IPS DF 6.9 (cell line): ENCODE results near the gene AOAH.
"Not testable (repeated sequence)": the region's sequence is repeated elsewhere in the genome, so short reads cannot be mapped to it uniquely, and the experiment has no call there.

Source experiments
- DNase-seq: peaks from one replicate; pipeline ENCODE4 v3.0.0-alpha.2; 2013; ENCODE audit warnings: low read depth, low spot score
- H3K27ac ChIP-seq: one replicate; pipeline ENCODE4 v1.5.1; 2013; ENCODE audit warnings: low read length, control low read depth
- H3K27me3 ChIP-seq: 2 replicates; pipeline ENCODE4 v1.6.1; 2013; ENCODE audit warnings: mild to moderate bottlenecking, low read length; ENCODE audit not compliant: control insufficient read depth, insufficient read depth
- H3K36me3 ChIP-seq: 2 replicates; pipeline ENCODE4 v1.6.1; 2013; ENCODE audit warnings: low read length; ENCODE audit not compliant: control insufficient read depth, insufficient read depth
- H3K4me1 ChIP-seq: 2 replicates; pipeline ENCODE4 v1.6.1; 2013; ENCODE audit warnings: low read length; ENCODE audit not compliant: control insufficient read depth, insufficient read depth
- H3K4me3 ChIP-seq: 2 replicates; pipeline ENCODE4 v1.5.1; 2013; ENCODE audit warnings: mild to moderate bottlenecking, low read length
- H3K9me3 ChIP-seq: 2 replicates; pipeline ENCODE4 v1.6.1; 2013; ENCODE audit warnings: low read length, inconsistent platforms; ENCODE audit not compliant: control insufficient read depth, insufficient read depth
- WGBS: extraction: QIAGEN DNeasy Blood & Tissue Kit; methylation state at CpG from one replicate; pipeline ENCODE4 v1.1.7; 2013; ENCODE audit warnings: mixed read lengths, missing lambda C conversion rate; ENCODE audit not compliant: insufficient read length, insufficient coverage; 5-methylcytosine and 5-hydroxymethylcytosine counted together

The AOAH gene

DNA sequence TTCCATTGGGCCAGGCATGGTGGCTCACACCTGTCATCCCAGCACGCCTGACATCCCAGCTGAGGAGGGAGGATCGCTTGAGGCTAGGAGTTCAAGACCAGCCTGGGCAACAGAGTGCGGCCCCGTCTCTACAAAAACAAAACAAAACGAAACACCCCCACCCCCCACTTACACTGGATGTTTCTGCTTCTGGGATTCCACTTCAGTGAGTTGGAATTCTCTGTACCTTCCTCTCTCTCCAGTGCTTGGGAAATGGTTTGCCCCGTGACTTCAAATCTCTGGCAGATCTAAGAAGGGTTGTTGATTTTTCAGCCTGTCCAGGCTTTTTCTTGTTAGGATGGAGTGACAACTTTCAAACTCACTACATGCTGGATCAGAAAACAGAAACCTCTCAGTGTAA is 227.7 kb downstream of the AOAH start:
- H3K4me3 ChIP-seq, result no peak overlapping the region
- H3K4me1 ChIP-seq, result peaks cover 2% of the 10 kb centered on the region; the same call in 1 of the 2 replicates
- H3K36me3 ChIP-seq, result no peaks in the 10 kb centered on the region
- no peak overlapping the region for H3K27ac ChIP-seq
- H3K9me3 ChIP-seq, result no peaks in the 10 kb centered on the region
- no CpG with 5 or more reads among the region's 6 CpGs for WGBS
- H3K27me3 ChIP-seq, result no peaks in the 10 kb centered on the region
- DNase-seq, result no peak

DNA sequence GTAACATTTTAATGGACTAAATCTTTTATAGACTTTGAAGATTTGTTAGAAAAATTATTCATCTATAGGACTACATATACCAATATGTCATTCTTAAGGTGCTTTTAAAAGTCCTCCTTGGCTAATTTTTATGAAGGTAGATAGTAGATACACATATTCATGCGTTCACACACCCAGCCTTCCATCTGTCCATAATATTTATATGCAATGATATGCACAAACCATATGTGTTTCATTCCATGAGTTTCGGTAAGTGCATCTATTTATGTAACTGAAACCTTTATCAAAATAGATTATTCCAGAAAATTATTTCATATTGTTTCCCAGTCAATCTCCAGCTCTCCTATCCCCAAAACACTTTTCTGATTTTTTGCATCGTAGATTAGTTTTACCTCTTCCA is 233.0 kb downstream of the AOAH start:
- H3K9me3 ChIP-seq, result no peaks in the 10 kb centered on the region
- DNase-seq, result no peak
- H3K27me3 ChIP-seq, result no peaks in the 10 kb centered on the region
- no peak overlapping the region for H3K27ac ChIP-seq
- H3K4me1 ChIP-seq, result no peaks in the 10 kb centered on the region
- no peak overlapping the region for H3K4me3 ChIP-seq
- no peaks in the 10 kb centered on the region for H3K36me3 ChIP-seq
- no CpG with 5 or more reads among the region's 3 CpGs for WGBS

DNA sequence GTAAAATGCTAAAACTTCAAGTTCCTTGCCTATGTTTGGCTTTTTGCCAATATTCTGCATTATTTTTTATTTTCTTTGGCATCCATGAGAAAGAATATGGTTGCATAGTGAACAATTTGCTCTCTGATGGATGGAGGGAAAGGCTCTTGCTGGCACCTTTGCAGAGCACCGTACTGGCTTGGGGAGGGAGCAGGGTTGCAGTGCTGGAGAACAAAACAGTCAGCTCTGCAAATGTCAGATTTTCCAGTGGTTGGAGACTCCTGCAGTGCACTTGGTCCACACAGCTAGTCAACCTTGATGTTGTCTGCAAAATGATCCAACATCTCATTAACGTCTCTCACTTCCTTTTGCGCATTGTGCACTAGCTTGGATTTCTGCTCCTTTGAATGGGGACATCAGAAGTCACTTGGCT is 233.9 kb downstream of the AOAH start:
- Histone ChIP-seq H3K4me1 (no peaks in the 10 kb centered on the region), H3K4me3 (no peak overlapping the region), H3K27me3 (no peaks in the 10 kb centered on the region), H3K36me3 (no peaks in the 10 kb centered on the region), H3K27ac (no peak overlapping the region), H3K9me3 (no peaks in the 10 kb centered on the region)
- DNase-seq, result no peak
- WGBS, result no CpG with 5 or more reads among the region's 3 CpGs

DNA sequence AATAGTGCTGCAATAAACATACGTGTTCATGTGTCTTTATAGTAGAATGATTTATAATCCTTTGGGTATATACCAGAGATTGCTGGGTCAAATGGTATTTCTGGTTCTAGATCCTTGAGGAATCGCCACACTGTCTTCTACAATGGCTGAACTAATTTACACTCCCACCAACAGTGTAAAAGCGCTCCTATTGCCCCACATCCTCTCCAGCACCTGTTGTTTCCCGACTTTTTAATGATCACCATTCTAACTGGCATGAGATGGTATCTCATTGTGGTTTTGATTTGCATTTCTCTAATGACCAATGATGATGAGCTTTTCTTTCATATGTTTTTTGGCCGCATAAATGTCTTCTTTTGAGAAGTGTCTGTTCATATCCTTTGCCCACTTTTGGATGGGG is 235.6 kb downstream of the AOAH start:
- not testable (repeated sequence) for H3K27ac ChIP-seq, H3K27me3 ChIP-seq, DNase-seq, H3K4me1 ChIP-seq, H3K36me3 ChIP-seq, H3K9me3 ChIP-seq, H3K4me3 ChIP-seq
- WGBS, result no CpG with 5 or more reads among the region's 5 CpGs

DNA sequence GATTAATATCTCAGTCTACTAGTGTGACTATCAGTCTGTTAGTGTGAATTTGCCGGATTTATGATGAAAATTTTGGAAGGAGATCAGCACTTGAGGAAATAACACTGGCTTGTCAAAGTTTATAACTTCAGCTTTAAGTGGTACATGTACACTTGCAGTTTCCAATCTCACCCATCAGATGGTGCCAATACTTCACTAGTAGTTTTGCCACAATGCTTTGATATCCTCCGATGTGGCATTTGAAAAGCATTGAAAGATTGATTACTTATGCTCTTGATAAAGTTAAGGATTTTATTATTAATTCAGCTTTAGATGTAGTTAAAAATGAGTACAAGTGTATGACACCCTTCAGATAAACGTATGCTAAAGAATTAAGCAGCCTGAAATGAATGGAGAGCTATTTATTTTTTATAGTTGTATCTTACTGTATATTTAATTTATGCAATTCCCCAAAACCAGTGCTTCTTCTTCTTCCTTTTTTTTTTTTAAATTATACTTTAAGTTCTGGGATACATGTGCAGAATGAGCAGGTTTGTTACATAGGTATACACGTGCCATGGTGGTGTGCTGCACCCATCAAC is 236.4 kb downstream of the AOAH start:
- Histone ChIP-seq H3K27me3 (no peaks in the 10 kb centered on the region), H3K9me3 (no peaks in the 10 kb centered on the region), H3K4me3 (no peak overlapping the region), H3K27ac (no peak overlapping the region), H3K4me1 (no peaks in the 10 kb centered on the region), H3K36me3 (no peaks in the 10 kb centered on the region)
- no CpG with 5 or more reads among the region's 4 CpGs for WGBS
- no peak for DNase-seq

DNA sequence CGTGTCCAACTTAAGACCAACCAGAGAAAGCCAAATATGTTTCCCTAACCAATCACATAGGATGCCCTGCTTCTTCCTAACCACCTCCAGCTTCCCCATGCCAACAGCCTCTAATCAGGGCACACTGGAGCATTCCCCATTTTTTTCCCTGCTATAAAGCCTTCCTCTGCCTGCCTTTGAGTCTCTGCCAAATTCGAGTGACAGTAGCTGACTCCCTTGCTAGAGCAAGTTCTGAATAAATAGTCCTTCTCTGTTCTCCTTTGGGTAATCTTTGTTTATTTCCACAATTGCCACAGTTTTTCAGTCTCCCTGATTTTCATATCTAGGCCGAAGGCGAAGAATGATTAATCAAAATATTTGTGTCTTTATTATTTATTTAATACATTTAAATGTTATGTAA is 238.0 kb downstream of the AOAH start:
- Histone ChIP-seq H3K4me1 (no peaks in the 10 kb centered on the region), H3K9me3 (no peaks in the 10 kb centered on the region), H3K4me3 (no peak overlapping the region), H3K36me3 (no peaks in the 10 kb centered on the region), H3K27ac (no peak overlapping the region), H3K27me3 (no peaks in the 10 kb centered on the region)
- no CpG with 5 or more reads among the region's 4 CpGs for WGBS
- DNase-seq, result no peak

DNA sequence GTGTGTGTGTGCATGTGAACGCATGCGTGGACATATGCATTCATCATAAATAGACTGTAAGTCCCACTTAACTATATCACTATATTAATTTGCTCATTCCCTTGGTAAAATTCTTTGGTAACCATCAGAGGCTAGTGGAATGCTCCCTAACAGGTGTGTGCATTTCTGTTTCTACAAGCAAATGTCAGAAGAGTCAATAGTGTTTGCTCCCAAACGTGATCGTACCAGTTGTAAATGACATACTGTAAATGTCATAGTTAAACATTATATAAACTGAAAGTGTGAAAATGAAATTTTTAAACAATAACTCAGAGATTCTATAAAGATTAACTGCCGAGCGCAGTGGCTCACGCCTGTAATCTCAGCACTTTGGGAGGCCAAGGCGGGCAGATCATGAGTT is 240.0 kb downstream of the AOAH start:
- H3K9me3 ChIP-seq, result no peaks in the 10 kb centered on the region
- H3K4me3 ChIP-seq, result no peak overlapping the region
- H3K4me1 ChIP-seq, result no peaks in the 10 kb centered on the region
- no peak for DNase-seq
- WGBS, result no CpG with 5 or more reads among the region's 8 CpGs
- H3K27ac ChIP-seq, result no peak overlapping the region
- H3K36me3 ChIP-seq, result no peaks in the 10 kb centered on the region
- H3K27me3 ChIP-seq, result no peaks in the 10 kb centered on the region

DNA sequence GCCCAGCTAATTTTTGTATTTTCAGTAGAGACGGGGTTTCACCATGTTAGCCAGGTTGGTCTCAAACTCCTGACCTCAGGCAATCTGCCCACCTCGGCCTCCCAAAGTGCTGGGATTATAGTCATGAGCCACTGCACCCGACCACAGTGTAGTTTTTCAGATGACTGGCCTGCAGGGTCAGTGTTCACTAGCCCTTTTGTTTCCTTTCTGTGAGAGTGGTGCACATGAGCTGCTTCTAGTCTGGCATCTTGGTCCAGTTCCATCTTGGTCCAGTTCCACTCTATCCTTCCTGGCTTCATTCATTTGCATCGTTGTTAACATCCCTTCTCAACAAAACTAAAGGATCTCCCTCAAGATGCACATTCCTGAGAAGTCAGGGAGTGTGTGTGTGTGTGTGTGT is 240.4 kb downstream of the AOAH start:
- not testable (repeated sequence) for H3K4me1 ChIP-seq, H3K27ac ChIP-seq, H3K4me3 ChIP-seq, DNase-seq, H3K27me3 ChIP-seq, H3K36me3 ChIP-seq, H3K9me3 ChIP-seq
- WGBS, result no CpG with 5 or more reads among the region's 4 CpGs

DNA sequence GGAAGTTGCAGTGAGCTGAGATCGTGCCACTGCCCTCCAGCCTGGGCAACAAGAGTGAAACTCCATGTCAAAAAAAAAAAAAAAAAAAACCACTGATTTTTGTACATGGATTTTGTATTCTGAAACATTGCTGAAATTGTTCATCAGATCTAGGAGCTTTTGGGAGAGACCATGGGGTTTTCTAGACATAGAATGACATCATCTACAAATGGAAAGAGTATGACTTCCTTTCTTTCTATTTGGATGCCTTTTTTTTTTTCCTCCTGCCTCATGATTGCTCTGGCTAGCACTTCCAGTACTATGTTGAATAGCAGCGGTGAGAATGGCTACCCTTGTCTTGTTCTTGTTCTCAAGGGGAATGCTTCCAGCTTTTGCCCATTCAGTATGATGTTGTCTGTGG is 245.5 kb downstream of the AOAH start:
- WGBS, result no CpG with 5 or more reads among the region's 2 CpGs
- H3K36me3 ChIP-seq, result no peaks in the 10 kb centered on the region

DNA sequence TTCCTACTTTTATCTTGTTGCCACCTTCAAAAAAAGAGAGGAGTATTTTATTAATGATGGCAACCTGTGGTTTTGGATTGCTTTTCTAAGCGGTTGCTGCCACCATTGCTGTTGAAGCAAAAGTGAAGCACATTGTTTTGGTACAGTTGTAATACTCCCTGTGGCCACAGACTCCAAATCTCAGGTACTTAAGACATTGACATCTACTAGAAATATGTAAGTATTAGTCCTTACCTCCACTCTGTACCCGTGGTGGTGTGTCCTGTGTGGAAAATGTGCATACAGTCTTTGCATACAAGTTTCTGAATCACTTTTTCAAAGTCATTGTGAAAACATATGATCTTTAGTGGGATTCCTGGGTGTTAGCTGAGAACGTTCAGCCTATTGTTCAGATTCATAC is 248.9 kb downstream of the AOAH start:
- no peaks in the 10 kb centered on the region for H3K27me3 ChIP-seq
- no peak for DNase-seq
- no peak overlapping the region for H3K27ac ChIP-seq
- H3K4me3 ChIP-seq, result no peak overlapping the region
- no CpG with 5 or more reads among the region's 3 CpGs for WGBS
- H3K4me1 ChIP-seq, result no peaks in the 10 kb centered on the region
- no peaks in the 10 kb centered on the region for H3K36me3 ChIP-seq
- H3K9me3 ChIP-seq, result no peaks in the 10 kb centered on the region

More for the DNA sequence above, 245.5 kb downstream of the AOAH start:
- Histone ChIP-seq H3K4me3 (no peak overlapping the region), H3K4me1 (no peaks in the 10 kb centered on the region), H3K9me3 (no peaks in the 10 kb centered on the region), H3K27me3 (no peaks in the 10 kb centered on the region), H3K27ac (no peak overlapping the region)
- DNase-seq, result no peak

DNA sequence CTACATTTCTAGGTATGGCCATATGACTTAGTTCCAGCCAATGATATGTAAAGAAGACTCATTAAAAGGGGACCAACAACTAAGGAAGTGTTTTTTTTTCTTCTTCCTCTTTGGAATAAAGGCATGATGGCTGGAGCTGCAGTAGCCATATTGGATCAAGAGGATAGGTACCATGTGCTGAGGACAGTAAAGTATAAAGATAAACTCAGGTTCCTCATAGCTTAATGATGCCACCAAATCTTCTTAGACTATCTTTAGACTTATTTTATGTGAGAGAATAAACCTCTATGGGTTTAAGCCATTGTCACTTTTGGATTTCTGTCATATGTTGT is 249.3 kb downstream of the AOAH start:
- Histone ChIP-seq H3K27ac (no peak overlapping the region), H3K36me3 (no peaks in the 10 kb centered on the region), H3K4me3 (no peak overlapping the region), H3K27me3 (no peaks in the 10 kb centered on the region), H3K4me1 (no peaks in the 10 kb centered on the region), H3K9me3 (no peaks in the 10 kb centered on the region)
- no peak for DNase-seq
